Epithelial cell of proximal tubule (primary cell): ENCODE results near the gene GAPDHS. TPM values are rescaled to one million over a fixed set of nuclear protein-coding genes. Genes with fewer than 3 reads are reported as not detected.

Experiments
- DNase-seq: peaks from one replicate; pipeline ENCODE4 v3.0.0-alpha.2; 2011; ENCODE audit warnings: low read depth
- H3K4me3 ChIP-seq: 2 replicates; pipeline ENCODE4 v1.5.1; 2011; ENCODE audit warnings: low read depth, mild to moderate bottlenecking, low read length
- total RNA-seq: library from RNA; depleted of rRNA; stranded (reverse); fragments of >200 nt; gene quantifications from 2 replicates; pipeline ENCODE4 v1.2.3, GENCODE V29; 2015
- TF ChIP-seq, protein P1 (sequence below): conservative IDR thresholded peaks from 2 replicates; pipeline ENCODE4 v1.5.1; 2012; ENCODE audit warnings: low read depth, mild to moderate bottlenecking, low read length

GAPDHS gene
- total RNA-seq, 1 donor from 2014 or later = not detected

DNA sequence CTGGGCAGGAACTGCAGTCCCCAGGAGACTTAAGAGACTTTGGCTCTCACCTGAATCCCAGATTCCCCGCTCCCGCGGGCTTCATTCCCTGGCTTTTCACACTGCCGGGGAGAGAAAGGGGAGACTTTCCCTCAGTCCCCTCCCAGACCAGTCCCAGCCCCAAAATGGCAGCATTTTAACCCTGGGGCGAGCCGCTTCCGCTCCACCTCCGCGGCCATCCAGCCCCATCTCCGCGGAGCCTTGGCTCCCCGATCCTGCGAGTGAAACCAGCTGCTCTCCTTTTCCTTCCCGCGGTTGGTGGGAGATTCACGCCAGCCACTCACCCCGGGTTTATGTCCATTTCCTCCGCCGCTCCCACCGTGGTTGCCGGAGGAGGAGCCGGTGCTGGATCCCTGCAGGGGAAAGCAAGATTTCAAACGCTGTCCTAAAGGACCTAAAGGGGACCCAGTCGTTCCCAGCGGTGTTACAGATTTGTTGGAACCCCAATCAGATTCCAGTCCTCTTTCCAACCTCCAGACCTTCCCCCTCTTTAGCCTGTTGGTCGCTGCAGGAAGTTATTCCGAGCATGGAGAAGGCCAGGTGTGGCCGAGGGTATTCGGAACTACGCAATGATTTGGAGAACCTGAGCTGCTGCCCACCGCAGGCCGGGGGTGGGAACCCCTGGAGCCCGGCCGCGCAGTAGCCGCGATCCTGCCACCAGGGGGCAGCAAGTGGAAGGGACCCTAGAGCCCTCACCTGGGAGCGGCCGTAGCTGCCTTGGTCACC lies 23.2 kb upstream of the GAPDHS start:
- DNase-seq = no peak
- peak overlapping the region; percentile 67 for H3K4me3 ChIP-seq
- TF ChIP-seq, protein P1, sequence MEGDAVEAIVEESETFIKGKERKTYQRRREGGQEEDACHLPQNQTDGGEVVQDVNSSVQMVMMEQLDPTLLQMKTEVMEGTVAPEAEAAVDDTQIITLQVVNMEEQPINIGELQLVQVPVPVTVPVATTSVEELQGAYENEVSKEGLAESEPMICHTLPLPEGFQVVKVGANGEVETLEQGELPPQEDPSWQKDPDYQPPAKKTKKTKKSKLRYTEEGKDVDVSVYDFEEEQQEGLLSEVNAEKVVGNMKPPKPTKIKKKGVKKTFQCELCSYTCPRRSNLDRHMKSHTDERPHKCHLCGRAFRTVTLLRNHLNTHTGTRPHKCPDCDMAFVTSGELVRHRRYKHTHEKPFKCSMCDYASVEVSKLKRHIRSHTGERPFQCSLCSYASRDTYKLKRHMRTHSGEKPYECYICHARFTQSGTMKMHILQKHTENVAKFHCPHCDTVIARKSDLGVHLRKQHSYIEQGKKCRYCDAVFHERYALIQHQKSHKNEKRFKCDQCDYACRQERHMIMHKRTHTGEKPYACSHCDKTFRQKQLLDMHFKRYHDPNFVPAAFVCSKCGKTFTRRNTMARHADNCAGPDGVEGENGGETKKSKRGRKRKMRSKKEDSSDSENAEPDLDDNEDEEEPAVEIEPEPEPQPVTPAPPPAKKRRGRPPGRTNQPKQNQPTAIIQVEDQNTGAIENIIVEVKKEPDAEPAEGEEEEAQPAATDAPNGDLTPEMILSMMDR = peak; percentile 92

DNA sequence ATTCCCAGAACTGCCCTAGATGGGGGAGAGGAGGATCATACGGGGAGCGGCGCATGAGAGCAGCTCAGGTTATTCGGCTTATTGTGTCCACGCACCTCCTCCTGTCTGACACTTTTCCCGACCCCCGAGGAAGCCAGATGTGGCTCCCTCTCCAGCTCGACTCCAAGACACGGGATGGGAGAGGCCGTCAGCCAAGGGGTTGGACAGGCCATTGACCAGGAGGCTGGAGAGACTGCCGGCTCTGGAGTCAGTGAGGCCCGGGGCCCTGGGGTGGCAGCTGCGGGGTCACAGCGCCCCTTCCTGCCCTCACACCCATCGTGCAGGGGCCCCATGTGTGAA lies 22.7 kb upstream of the GAPDHS start:
- peak overlapping the region; percentile 67 for H3K4me3 ChIP-seq
- TF ChIP-seq, protein P1 = no peak
- no peak for DNase-seq

DNA sequence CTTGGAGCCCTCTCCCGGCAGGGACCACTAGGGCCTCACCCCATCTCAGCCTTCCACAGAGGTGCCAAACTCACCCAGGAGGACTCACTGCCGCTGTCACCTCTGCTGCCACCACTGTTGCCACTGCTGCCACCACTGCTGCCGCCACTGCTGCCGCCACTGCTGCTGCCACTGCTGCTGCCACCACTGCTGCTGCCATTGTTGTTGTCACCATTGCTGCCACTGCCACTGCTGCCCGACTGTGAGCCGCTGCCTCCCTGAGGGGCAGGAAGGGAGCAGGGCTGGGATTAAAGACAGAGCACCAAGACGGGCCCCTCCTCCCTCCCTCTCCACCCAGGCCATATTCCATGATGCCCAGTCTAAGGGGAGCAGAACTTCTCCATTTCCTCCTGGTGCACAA lies 21.9 kb upstream of the GAPDHS start:
- TF ChIP-seq, protein P1 = no peak
- H3K4me3 ChIP-seq = no peak overlapping the region
- no peak for DNase-seq

DNA sequence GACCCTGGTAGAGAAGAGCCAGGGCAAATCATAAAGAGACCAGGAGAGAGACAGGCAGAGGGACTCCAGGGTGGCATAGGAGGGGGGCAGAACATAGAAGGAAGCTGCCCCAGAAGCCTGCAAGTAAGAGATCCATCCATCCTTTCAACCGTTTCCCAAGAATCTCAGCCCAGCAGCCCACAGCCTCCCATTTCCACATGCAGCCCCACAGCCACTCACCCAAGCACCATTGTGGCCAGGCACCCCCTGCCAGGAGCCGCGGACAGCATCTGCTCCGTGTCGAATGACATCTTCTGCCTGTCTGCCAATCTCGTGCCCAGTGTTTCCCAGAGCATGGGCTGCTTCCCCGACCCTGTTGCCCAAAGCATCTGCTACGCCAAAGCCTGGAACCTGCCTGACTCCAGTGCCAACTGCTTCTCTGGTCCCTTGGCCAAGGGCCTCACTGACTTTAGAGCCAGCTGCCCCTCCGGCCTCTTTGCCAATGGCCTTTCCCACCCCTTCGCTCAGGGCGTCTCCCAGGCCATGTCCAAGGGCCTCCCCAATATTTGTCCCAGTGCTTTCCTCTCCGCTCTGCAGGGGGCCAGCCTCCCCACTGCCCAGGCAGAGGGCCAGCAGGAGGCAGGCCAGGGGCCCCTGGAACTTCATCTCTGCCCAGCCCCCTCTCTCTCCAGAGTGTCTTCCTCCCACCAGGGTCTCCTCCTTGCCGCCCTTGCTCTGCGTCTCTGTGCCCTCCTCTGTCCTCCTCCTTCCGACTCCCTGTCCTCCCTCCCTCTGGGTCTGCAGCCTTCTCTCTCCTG lies 20.2 kb upstream of the GAPDHS start:
- TF ChIP-seq, protein P1 = no peak
- no peak for DNase-seq
- H3K4me3 ChIP-seq = no peak overlapping the region

DNA sequence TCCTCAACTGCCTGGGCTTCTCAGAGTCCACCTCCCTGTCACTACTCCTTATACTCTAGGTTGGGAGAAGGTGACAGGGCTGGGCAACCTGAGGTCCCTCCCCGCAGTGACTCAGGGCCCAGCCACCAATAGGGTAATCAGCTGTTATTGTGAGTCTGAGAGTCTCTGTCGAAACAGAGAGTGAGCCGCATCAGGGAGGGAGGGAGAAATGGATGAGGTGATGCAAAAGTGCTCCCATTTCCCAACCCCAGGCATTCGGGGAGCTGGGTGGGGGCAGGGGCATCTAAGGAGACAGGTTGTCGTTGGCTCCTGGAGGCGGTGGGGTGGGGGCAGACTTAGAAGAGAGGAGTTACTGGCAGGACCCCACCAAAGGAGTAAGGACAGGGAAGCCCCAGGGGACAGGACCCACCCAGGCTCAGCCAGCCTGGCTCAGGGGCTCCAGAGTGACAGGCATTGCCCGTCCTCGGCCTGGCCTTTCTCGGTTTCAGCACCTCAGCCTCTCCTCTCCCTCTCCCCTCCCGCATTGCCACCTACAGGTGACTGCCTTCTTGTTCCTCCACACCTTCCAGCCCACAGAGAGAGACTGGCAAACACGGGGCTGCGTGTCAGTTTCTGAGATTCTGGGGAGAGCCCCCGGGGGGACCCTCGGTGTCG lies 19.5 kb upstream of the GAPDHS start, which contains the start of gene DMKN:
TSS of gene DMKN (minus strand) at position 22 of the 654 bp plus-strand sequence. CDS start 174 bp downstream, outside the sequence.
- DNase-seq = no peak
- no peak within 1 kb of the TSS for H3K4me3 ChIP-seq
- TF ChIP-seq, protein P1 = peak; percentile 32

DNA sequence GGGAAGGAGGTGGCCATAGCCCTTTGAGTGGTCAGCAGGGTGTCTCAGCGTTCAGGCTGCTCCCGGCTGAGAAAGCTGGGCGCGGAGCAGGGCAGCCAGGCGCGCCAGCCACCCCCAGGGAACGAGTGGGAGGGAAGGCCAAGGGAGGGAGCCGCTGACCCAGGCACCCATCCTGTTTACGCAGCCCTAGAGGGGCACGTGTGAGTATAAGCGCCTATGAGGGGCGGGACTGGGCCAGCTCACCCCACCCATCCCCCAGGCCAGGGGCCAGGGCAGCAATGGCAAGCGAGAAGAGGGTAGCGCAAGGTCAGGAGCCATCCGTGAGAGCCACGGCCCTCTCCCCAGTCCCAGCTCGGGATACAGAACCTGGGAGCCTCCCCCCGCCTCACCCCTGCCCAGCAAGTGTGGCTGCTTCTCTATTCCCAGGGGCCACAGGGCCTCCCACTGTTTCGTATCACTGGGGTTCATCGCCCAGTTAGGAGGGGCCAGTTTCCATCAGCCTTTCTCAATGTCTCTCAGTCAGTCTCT lies 18.9 kb upstream of the GAPDHS start:
- TF ChIP-seq, protein P1 = no peak
- H3K4me3 ChIP-seq = no peak overlapping the region
- DNase-seq = no peak
